ENCODE measurements around the gene AKAP1.

Gene AKAP1

DNA sequence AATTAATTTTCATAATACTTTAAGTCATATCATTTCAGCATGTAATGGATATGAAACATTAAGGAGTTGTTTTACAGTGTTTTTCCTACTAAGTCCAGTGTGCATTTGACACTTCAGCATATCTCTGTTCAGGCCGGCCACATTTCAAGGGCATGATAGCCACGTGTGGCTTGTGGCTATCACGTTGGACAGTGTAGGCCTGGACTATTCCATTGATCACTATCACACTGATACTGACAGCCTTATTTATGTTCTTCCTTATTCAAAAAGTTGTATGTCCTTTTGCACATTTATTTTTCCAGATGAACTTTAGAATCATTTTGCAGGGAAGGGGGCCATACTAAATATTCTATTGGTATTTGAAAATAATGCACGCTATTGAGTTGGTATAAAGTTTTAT is 39.0 kb downstream of the AKAP1 start:
- peaks cover 29 to 60% of the 10 kb centered on the region in 2 donors for H3K36me3 ChIP-seq (ENCODE audit: control insufficient read depth in 1 of 2, insufficient read depth in 2 of 2, low read length in 2 of 2)

DNA sequence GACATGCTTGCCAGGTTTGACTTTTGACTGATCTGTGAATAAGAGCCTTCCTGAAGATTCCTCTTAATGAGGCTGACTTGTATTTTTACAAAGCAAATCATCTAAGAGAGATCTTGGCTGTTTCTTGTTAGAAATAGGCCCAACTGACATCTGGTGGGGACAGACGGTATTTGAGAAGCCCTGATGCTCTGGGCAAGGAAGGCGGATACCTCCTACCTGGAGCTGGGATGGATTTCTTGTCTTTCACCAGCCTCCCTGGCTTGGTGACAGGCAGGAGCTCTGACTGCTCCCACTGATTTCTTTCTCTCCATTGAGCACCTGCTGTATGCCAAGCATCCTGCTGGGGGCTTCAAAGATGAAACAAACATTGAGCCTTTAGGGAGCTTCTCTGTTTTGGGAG is 40.4 kb downstream of the AKAP1 start:
- Histone ChIP-seq H3K27me3 (ENCODE audit: control insufficient read depth in 1 of 2, insufficient read depth in 2 of 2, low read length in 2 of 2) (no peaks in the 10 kb centered on the region), H3K4me3 (ENCODE audit: low read depth in 1 of 2, low read length in 2 of 2) (no peak overlapping the region), H3K36me3 (ENCODE audit: control insufficient read depth in 1 of 2, insufficient read depth in 2 of 2, low read length in 2 of 2) (peaks cover 24 to 46% of the 10 kb centered on the region in 2 donors), H3K4me1 (ENCODE audit: control insufficient read depth in 1 of 2, insufficient read depth in 2 of 2, low read length in 2 of 2) (no peaks in the 10 kb centered on the region), H3K27ac (ENCODE audit: low read depth, low read length) (no peak overlapping the region), H3K9ac (ENCODE audit: low read depth in 1 of 2, low read length in 2 of 2) (no peak overlapping the region), H3K9me3 (ENCODE audit: control insufficient read depth in 1 of 2, low read length in 2 of 2) (no peaks in the 10 kb centered on the region)

More for the DNA sequence above, 39.0 kb downstream of the AKAP1 start:
- H3K9ac ChIP-seq (ENCODE audit: low read depth in 1 of 2, low read length in 2 of 2): no peak overlapping the region
- no peak overlapping the region for H3K27ac ChIP-seq (ENCODE audit: low read depth, low read length)
- H3K4me1 ChIP-seq (ENCODE audit: control insufficient read depth in 1 of 2, insufficient read depth in 2 of 2, low read length in 2 of 2): no peaks in the 10 kb centered on the region
- H3K27me3 ChIP-seq (ENCODE audit: control insufficient read depth in 1 of 2, insufficient read depth in 2 of 2, low read length in 2 of 2): no peaks in the 10 kb centered on the region
- no peak overlapping the region for H3K4me3 ChIP-seq (ENCODE audit: low read depth in 1 of 2, low read length in 2 of 2)
- no peaks in the 10 kb centered on the region for H3K9me3 ChIP-seq (ENCODE audit: control insufficient read depth in 1 of 2, low read length in 2 of 2)

DNA sequence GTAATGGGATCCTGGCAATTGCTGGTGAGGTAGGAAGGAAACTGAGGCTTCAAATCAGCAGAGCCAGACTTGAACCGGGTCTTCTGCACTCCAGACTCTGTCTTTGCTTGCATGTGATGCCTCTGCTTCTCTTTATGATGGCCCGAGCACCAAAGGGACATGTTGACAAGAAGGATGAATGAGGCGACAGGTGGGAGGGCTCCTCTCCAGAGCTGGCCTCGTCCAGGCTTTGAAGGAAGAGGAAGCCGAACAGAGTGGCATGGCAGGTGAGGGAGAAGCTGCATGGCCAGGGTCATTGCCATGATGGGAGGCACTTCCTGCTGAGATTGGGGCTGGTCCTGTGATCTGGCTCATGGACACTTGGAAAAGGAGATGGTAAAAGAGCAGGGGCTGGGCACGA is 40.8 kb downstream of the AKAP1 start:
- Histone ChIP-seq H3K4me1 (ENCODE audit: control insufficient read depth in 1 of 2, insufficient read depth in 2 of 2, low read length in 2 of 2) (peaks cover 0 to 3% of the 10 kb centered on the region in 2 donors), H3K9me3 (ENCODE audit: control insufficient read depth in 1 of 2, low read length in 2 of 2) (no peaks in the 10 kb centered on the region), H3K27me3 (ENCODE audit: control insufficient read depth in 1 of 2, insufficient read depth in 2 of 2, low read length in 2 of 2) (no peaks in the 10 kb centered on the region), H3K27ac (ENCODE audit: low read depth, low read length) (no peak overlapping the region), H3K9ac (ENCODE audit: low read depth in 1 of 2, low read length in 2 of 2) (no peak overlapping the region), H3K4me3 (ENCODE audit: low read depth in 1 of 2, low read length in 2 of 2) (no peak overlapping the region), H3K36me3 (ENCODE audit: control insufficient read depth in 1 of 2, insufficient read depth in 2 of 2, low read length in 2 of 2) (peaks cover 24 to 42% of the 10 kb centered on the region in 2 donors)

DNA sequence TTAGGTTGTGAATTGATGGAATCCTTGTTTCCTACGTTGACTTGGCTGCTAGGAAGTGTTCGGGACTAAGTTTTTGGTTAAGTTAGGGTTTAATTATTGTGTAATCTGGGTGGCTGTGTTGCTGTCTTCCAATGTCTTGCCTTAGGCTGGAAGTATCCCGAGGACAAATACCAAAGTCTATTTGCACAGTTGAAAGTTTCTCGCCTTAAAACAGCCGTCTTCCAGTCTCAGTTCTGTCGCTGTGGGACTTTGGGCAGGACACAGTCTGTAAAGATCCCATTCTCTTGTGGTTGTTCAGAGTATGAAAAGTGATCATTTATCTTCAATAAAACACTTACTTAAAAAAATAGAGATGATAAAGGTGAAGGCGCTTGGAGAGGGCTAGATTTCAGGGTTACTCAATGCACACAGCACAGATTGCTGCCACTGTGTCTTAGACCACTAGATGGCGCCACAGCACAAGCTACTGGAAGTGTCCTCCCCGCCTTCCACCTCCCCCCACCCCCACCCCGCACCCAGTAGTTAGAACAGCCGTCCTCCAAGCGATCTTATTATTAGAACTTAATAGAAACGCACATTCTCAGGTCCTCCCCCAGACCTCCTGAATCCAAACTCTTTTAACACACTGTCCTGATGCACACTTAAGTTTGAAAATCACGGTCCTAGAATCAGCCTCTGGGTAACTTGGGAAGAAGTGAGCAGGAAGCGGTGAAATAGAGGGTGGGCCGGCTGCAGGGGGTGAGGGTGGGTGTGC is 45.8 kb downstream of the AKAP1 start:
- no peak overlapping the region for H3K9ac ChIP-seq (ENCODE audit: low read depth in 1 of 2, low read length in 2 of 2)
- no peaks in the 10 kb centered on the region for H3K27me3 ChIP-seq (ENCODE audit: control insufficient read depth in 1 of 2, insufficient read depth in 2 of 2, low read length in 2 of 2)
- H3K36me3 ChIP-seq (ENCODE audit: control insufficient read depth in 1 of 2, insufficient read depth in 2 of 2, low read length in 2 of 2): peaks cover 1 to 2% of the 10 kb centered on the region in 2 donors
- peaks cover 0 to 4% of the 10 kb centered on the region in 2 donors for H3K4me1 ChIP-seq (ENCODE audit: control insufficient read depth in 1 of 2, insufficient read depth in 2 of 2, low read length in 2 of 2)
- no peak overlapping the region for H3K4me3 ChIP-seq (ENCODE audit: low read depth in 1 of 2, low read length in 2 of 2)
- H3K9me3 ChIP-seq (ENCODE audit: control insufficient read depth in 1 of 2, low read length in 2 of 2): no peaks in the 10 kb centered on the region
- no peak overlapping the region for H3K27ac ChIP-seq (ENCODE audit: low read depth, low read length)

DNA sequence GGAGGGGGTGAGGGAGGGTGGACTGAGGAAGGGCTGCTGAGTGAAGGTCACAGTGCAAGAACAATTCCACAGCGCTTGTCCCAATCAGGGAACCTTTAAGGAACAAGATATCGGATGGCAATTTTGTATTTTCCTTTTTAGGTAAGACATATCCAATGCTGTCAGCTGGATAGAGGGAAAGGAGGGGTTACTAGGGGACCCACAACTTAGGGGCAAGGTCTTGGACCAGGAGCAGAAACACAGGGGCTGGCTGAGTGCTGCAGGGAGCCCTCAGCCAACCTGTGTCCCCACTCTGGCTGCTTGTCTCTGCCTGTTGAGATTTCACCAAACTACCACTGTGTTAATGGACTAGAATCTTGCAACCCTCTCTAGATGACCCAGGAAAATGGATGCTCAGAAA is 47.6 kb downstream of the AKAP1 start:
- Histone ChIP-seq H3K4me3 (ENCODE audit: low read depth in 1 of 2, low read length in 2 of 2) (no peak overlapping the region), H3K27me3 (ENCODE audit: control insufficient read depth in 1 of 2, insufficient read depth in 2 of 2, low read length in 2 of 2) (no peaks in the 10 kb centered on the region), H3K9ac (ENCODE audit: low read depth in 1 of 2, low read length in 2 of 2) (no peak overlapping the region), H3K4me1 (ENCODE audit: control insufficient read depth in 1 of 2, insufficient read depth in 2 of 2, low read length in 2 of 2) (peaks cover 0 to 4% of the 10 kb centered on the region in 2 donors), H3K9me3 (ENCODE audit: control insufficient read depth in 1 of 2, low read length in 2 of 2) (no peaks in the 10 kb centered on the region), H3K27ac (ENCODE audit: low read depth, low read length) (no peak overlapping the region), H3K36me3 (ENCODE audit: control insufficient read depth in 1 of 2, insufficient read depth in 2 of 2, low read length in 2 of 2) (no peaks in the 10 kb centered on the region)

DNA sequence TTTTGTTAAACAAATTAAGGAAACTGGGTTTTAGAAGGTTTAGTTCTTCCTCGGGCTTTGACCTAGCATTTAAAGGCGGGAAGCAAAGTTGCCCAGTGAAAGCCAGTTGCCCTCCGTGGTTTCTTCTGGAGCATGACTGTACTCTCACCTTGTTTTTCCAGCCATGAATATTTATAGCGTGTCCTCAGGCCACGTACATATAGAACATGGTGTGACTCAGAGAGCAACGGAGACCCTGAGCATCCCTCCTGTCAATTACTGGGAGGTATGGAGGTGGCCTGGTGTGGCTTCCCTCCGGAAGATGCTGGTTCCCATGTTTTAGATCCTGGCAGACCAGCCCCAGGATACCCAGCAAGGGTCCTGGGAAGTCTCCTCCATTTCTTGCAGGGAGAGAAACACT is 48.4 kb downstream of the AKAP1 start:
- no peak overlapping the region for H3K9ac ChIP-seq (ENCODE audit: low read depth in 1 of 2, low read length in 2 of 2)
- H3K36me3 ChIP-seq (ENCODE audit: control insufficient read depth in 1 of 2, insufficient read depth in 2 of 2, low read length in 2 of 2): no peaks in the 10 kb centered on the region
- no peak overlapping the region for H3K27ac ChIP-seq (ENCODE audit: low read depth, low read length)
- no peak overlapping the region for H3K4me3 ChIP-seq (ENCODE audit: low read depth in 1 of 2, low read length in 2 of 2)
- H3K4me1 ChIP-seq (ENCODE audit: control insufficient read depth in 1 of 2, insufficient read depth in 2 of 2, low read length in 2 of 2): peaks cover 0 to 4% of the 10 kb centered on the region in 2 donors
- no peaks in the 10 kb centered on the region for H3K9me3 ChIP-seq (ENCODE audit: control insufficient read depth in 1 of 2, low read length in 2 of 2)
- H3K27me3 ChIP-seq (ENCODE audit: control insufficient read depth in 1 of 2, insufficient read depth in 2 of 2, low read length in 2 of 2): no peaks in the 10 kb centered on the region

DNA sequence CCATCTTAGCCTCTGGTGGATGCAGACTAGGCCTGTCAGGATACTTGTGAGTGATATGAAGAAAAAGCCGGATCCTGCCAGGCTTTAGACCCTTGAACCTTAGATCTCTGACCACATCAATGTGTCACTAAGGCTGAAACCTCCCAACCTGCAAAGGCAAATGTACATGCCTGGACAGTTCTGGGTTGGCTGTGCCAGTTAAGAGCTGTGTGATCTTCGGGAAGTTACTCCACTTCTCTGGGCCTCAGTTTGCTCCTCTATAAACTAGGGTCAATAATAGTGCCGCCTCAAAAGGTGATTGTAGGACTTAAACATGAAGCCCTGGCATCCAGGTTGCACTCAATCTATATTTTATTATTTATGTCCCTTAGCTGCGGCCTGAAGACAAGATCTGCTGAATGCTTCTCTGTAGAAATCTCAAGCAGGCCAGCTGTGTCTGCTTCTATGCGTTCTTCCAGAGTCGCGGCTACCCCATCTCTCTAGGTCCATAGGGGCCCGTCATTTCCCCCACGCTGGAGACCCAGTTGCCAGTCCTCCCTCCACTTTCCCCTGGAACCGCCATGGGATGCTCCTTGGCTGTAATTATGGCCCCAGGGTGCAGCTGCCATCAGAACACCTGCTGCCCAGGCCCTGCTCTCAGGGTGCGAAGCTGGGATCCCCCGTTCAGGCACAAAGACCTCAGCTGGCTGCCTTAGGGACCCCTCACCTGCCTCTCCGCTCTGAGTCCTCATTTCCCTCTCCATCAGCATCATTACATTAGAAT is 50.2 kb downstream of the AKAP1 start:
- Histone ChIP-seq H3K9ac (ENCODE audit: low read depth in 1 of 2, low read length in 2 of 2) (no peak overlapping the region), H3K4me3 (ENCODE audit: low read depth in 1 of 2, low read length in 2 of 2) (no peak overlapping the region), H3K27ac (ENCODE audit: low read depth, low read length) (no peak overlapping the region), H3K27me3 (ENCODE audit: control insufficient read depth in 1 of 2, insufficient read depth in 2 of 2, low read length in 2 of 2) (no peaks in the 10 kb centered on the region), H3K9me3 (ENCODE audit: control insufficient read depth in 1 of 2, low read length in 2 of 2) (no peaks in the 10 kb centered on the region), H3K36me3 (ENCODE audit: control insufficient read depth in 1 of 2, insufficient read depth in 2 of 2, low read length in 2 of 2) (no peaks in the 10 kb centered on the region), H3K4me1 (ENCODE audit: control insufficient read depth in 1 of 2, insufficient read depth in 2 of 2, low read length in 2 of 2) (peaks cover 0 to 4% of the 10 kb centered on the region in 2 donors)

DNA sequence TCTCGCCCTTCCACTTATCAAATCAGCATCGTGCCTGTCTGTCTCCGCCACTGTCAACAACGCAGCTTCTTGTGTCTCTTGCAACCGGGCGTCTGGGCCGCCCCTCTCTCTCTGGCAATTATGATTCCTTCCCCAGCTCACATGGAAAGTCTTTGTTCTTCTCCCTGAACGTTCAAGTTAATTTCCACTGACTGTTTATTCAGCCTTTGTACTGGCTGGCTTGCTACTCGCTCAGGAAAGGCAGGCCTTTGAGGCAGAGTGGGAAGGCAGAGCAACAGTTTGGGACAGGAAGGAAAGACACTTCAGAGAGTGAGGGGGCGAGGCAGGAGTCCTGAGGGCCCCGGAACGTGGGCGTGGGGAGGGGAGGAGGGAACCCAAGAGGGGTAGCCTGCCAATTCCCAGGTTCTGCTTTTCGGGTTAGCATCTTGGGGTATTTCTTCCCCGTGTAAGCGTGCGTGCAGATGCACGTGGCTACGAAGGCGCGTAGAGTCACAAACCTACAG is 50.8 kb downstream of the AKAP1 start:
- Histone ChIP-seq H3K27ac (ENCODE audit: low read depth, low read length) (no peak overlapping the region), H3K9ac (ENCODE audit: low read depth in 1 of 2, low read length in 2 of 2) (no peak overlapping the region), H3K4me1 (ENCODE audit: control insufficient read depth in 1 of 2, insufficient read depth in 2 of 2, low read length in 2 of 2) (peaks cover 0 to under 1% of the 10 kb centered on the region in 2 donors), H3K27me3 (ENCODE audit: control insufficient read depth in 1 of 2, insufficient read depth in 2 of 2, low read length in 2 of 2) (no peaks in the 10 kb centered on the region), H3K36me3 (ENCODE audit: control insufficient read depth in 1 of 2, insufficient read depth in 2 of 2, low read length in 2 of 2) (no peaks in the 10 kb centered on the region), H3K4me3 (ENCODE audit: low read depth in 1 of 2, low read length in 2 of 2) (no peak overlapping the region), H3K9me3 (ENCODE audit: control insufficient read depth in 1 of 2, low read length in 2 of 2) (no peaks in the 10 kb centered on the region)

DNA sequence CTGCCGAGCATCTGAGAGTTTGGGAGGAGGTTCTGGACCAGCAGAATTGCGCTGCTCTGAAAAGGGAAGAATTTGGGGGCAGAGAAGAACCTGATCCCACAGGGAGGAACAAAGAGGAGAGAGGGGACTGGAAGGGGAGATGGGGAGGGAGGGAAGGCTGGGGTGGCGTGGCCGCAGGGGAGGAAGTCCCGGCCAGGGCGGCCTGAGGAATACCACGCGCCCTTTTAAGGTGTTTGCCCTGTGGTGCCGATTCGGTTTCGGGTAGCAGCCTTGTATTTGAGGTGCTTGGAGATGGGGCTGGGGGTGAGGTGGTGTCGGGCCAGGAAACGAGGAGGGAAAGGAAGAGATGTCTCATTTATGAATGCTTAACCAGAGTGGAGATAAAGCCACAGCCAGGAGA is 51.3 kb downstream of the AKAP1 start:
- H3K36me3 ChIP-seq (ENCODE audit: control insufficient read depth in 1 of 2, insufficient read depth in 2 of 2, low read length in 2 of 2): no peaks in the 10 kb centered on the region

More for the DNA sequence above, 51.3 kb downstream of the AKAP1 start:
- H3K4me3 ChIP-seq (ENCODE audit: low read depth in 1 of 2, low read length in 2 of 2): no peak overlapping the region
- H3K4me1 ChIP-seq (ENCODE audit: control insufficient read depth in 1 of 2, insufficient read depth in 2 of 2, low read length in 2 of 2): no peaks in the 10 kb centered on the region
- H3K9ac ChIP-seq (ENCODE audit: low read depth in 1 of 2, low read length in 2 of 2): no peak overlapping the region
- no peaks in the 10 kb centered on the region for H3K27me3 ChIP-seq (ENCODE audit: control insufficient read depth in 1 of 2, insufficient read depth in 2 of 2, low read length in 2 of 2)
- no peaks in the 10 kb centered on the region for H3K9me3 ChIP-seq (ENCODE audit: control insufficient read depth in 1 of 2, low read length in 2 of 2)
- no peak overlapping the region for H3K27ac ChIP-seq (ENCODE audit: low read depth, low read length)
